ENCODE measurements around the gene SLC2A8. TPM values are rescaled to one million over a fixed set of nuclear protein-coding genes. Genes with fewer than 3 reads are reported as not detected.
A peak's percentile ranks its signal among the peaks of the same experiment; 100 is the strongest.

Gene SLC2A8
- total and polyA plus RNA-seq, 9 donors, result 10.0 to 14.5 (median 12.6) TPM

DNA sequence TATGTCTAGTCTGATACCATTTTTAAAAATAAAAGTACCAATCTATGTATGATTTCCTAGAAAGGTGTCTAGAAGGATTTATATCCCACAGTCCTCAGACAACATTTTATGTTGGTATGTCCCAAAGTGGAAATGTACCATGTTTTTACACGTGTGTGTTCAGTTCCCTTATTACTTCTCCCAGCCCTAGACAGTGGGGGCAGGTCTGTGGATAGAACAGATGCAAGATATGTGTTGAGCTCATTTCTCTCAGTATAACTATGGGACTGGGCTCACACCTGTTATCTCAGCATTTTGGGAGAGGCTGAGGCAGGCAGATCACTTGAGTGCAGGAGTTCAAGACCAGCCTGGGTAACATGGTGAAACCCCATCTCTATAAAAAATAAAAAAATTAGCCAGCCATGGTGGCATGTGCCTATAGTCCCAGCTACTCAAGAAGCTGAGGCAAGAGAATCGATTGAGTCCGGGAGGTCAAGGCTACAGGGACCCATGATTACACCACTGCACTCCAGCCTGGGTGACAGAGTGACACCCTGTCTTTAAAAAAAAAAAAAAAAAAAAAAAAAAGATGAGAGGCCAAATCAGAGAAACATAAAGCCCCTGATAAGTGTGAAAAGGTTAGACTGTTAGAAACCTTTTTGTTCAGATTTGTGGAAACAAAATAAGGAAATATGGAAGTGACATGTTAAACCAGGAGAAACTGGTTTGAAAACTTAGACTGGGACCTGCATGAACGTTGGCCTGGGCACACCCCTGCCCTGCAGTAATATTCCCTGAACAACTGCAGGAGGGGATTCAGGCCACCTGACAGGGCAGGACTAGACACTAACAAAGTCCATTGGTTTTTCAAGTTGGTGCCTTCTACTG lies 7.4 kb upstream of the SLC2A8 start:
- DNase-seq, result no peak

DNA sequence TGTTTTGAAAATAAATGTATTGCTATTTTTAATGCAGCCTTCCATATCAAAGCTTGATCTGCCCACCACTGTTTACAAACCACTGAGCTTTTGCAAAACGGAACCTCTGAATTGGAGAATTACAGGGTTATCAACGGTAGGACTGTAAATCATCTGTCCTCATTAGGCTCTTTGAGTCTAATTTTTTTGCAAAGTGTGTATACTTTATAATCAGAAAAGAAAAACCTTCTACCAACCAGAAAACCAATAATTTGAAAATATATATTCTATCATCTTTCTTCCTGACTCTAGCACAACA lies 6.8 kb upstream of the SLC2A8 start:
- WGBS (ENCODE audit: insufficient coverage), result no CpG with 5 or more reads among the region's 2 CpGs
- H3K4me1 ChIP-seq (ENCODE audit: control insufficient read depth, insufficient read depth, low read length), result no peaks in the 10 kb centered on the region
- H3K27me3 ChIP-seq (ENCODE audit: control insufficient read depth, insufficient read depth, low read length), result no peaks in the 10 kb centered on the region
- H3K9me3 ChIP-seq (replicated peaks; ENCODE audit: control insufficient read depth, low read depth, low read length), result no peaks in the 10 kb centered on the region
- H3K36me3 ChIP-seq (ENCODE audit: control insufficient read depth, insufficient read depth, low read length), result peaks cover 18% of the 10 kb centered on the region
- DNase-seq, result no peak
- no peak overlapping the region for H3K27ac ChIP-seq (ENCODE audit: low read length)
- H3K4me3 ChIP-seq (ENCODE audit: low read length), result no peak overlapping the region

More for the DNA sequence above, 7.4 kb upstream of the SLC2A8 start:
- Histone ChIP-seq H3K27ac (ENCODE audit: low read length) (no peak overlapping the region), H3K27me3 (ENCODE audit: control insufficient read depth, insufficient read depth, low read length) (no peaks in the 10 kb centered on the region), H3K36me3 (ENCODE audit: control insufficient read depth, insufficient read depth, low read length) (peaks cover 18% of the 10 kb centered on the region), H3K9me3 (replicated peaks; ENCODE audit: control insufficient read depth, low read depth, low read length) (no peaks in the 10 kb centered on the region), H3K4me3 (ENCODE audit: low read length) (no peak overlapping the region), H3K4me1 (ENCODE audit: control insufficient read depth, insufficient read depth, low read length) (no peaks in the 10 kb centered on the region)
- WGBS (ENCODE audit: insufficient coverage), result 78% methylated on average over 1 of the region's 4 CpGs

DNA sequence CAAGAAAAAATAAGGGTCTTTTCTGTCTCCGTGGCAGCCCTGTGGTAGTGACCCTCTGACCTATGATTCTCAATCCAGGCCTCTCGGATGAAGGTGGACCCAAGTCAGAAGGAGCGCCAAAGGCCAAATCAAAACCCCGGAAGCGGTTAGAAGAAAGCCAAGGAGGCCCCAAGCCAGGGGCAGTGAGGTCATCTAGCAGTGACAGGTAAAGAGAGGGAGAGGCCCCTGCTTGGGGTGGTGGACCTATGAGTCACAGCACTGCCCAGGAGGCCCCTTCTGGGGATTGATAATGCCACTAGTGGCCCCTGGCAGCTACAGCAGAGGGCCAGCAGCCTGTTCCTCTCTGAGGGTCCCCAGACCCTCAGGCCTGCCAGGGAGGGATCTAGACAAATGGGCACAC lies 6.4 kb upstream of the SLC2A8 start:
- Histone ChIP-seq H3K27ac (ENCODE audit: low read length) (no peak overlapping the region), H3K9me3 (replicated peaks; ENCODE audit: control insufficient read depth, low read depth, low read length) (no peaks in the 10 kb centered on the region), H3K4me1 (ENCODE audit: control insufficient read depth, insufficient read depth, low read length) (no peaks in the 10 kb centered on the region), H3K4me3 (ENCODE audit: low read length) (no peak overlapping the region), H3K36me3 (ENCODE audit: control insufficient read depth, insufficient read depth, low read length) (peaks cover 18% of the 10 kb centered on the region), H3K27me3 (ENCODE audit: control insufficient read depth, insufficient read depth, low read length) (no peaks in the 10 kb centered on the region)
- WGBS (ENCODE audit: insufficient coverage), result 75% methylated on average over 5 of the region's 5 CpGs
- DNase-seq, result no peak

DNA sequence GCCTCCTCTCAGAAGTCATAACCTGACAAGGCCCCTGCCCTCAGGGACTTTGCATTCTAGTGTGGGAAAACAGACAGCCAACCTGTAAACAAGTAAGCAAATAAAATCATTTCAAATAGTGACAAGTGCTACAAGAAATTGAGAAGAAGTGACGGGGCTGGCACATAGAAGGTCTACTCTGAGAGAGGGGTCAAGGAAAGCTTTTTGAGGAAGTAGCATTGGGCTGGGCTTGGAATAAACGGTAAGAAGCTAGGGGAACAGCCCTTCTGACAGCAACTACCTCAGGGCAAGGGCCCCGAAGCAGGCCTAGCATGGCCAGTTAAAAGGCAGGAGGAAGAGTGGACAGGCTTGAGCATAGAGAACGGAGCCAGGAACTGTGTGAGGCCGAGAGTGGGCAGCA lies 4.8 kb upstream of the SLC2A8 start:
- 66% methylated on average over 5 of the region's 5 CpGs for WGBS (ENCODE audit: insufficient coverage)
- no peak overlapping the region for H3K27ac ChIP-seq (ENCODE audit: low read length)
- peaks cover 18% of the 10 kb centered on the region for H3K36me3 ChIP-seq (ENCODE audit: control insufficient read depth, insufficient read depth, low read length)

DNA sequence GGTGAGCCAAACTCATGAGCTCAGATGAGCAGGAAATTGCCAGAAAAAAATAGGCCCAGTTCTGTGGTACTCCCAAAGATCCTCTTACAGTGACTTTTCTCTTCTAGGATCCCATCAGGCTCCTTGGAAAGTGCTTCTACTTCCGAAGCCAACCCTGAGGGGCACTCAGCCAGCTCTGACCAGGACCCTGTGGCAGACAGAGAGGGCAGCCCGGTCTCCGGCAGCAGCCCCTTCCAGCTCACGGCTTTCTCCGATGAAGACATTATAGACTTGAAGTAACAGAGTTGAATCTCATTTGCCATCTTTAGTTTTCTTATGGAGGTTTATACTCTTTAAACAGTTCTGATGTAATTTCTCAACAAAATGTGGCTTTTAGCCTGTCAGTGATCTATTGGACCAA lies 4.0 kb upstream of the SLC2A8 start:
- Histone ChIP-seq H3K4me3 (ENCODE audit: low read length) (no peak overlapping the region), H3K9me3 (replicated peaks; ENCODE audit: control insufficient read depth, low read depth, low read length) (no peaks in the 10 kb centered on the region), H3K27ac (ENCODE audit: low read length) (no peak overlapping the region), H3K36me3 (ENCODE audit: control insufficient read depth, insufficient read depth, low read length) (peaks cover 18% of the 10 kb centered on the region), H3K4me1 (ENCODE audit: control insufficient read depth, insufficient read depth, low read length) (peaks cover 9% of the 10 kb centered on the region), H3K27me3 (ENCODE audit: control insufficient read depth, insufficient read depth, low read length) (no peaks in the 10 kb centered on the region)
- WGBS (ENCODE audit: insufficient coverage), result 78% methylated on average over 4 of the region's 5 CpGs
- no peak for DNase-seq

More for the DNA sequence above, 4.8 kb upstream of the SLC2A8 start:
- DNase-seq, result no peak
- Histone ChIP-seq H3K4me3 (ENCODE audit: low read length) (no peak overlapping the region), H3K9me3 (replicated peaks; ENCODE audit: control insufficient read depth, low read depth, low read length) (no peaks in the 10 kb centered on the region), H3K4me1 (ENCODE audit: control insufficient read depth, insufficient read depth, low read length) (peaks cover 7% of the 10 kb centered on the region), H3K27me3 (ENCODE audit: control insufficient read depth, insufficient read depth, low read length) (no peaks in the 10 kb centered on the region)

DNA sequence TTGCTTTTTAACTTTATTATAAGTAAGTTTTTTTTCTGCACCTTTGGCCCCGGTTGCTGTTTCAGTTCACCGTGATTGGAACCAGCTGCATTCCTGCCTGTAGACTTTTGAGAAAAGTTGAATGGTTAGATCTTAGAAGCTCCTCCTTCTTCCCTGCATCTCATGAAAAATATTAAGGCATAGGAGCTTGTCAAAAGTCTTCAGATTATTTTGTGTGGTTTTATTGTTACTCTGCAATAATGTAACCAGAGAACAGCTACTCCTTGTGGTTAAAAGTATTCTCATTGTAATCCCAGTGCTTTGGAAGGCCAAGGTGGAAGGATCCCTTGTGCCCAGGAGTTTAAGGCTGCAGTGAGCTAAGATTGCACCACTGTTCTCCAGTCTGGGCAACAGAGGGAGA lies 3.3 kb upstream of the SLC2A8 start:
- no CpG with 5 or more reads among the region's 2 CpGs for WGBS (ENCODE audit: insufficient coverage)
- Histone ChIP-seq H3K9me3 (replicated peaks; ENCODE audit: control insufficient read depth, low read depth, low read length) (no peaks in the 10 kb centered on the region), H3K27me3 (ENCODE audit: control insufficient read depth, insufficient read depth, low read length) (no peaks in the 10 kb centered on the region), H3K4me1 (ENCODE audit: control insufficient read depth, insufficient read depth, low read length) (peaks cover 15% of the 10 kb centered on the region), H3K27ac (ENCODE audit: low read length) (no peak overlapping the region), H3K4me3 (ENCODE audit: low read length) (no peak overlapping the region), H3K36me3 (ENCODE audit: control insufficient read depth, insufficient read depth, low read length) (peaks cover 18% of the 10 kb centered on the region)
- no peak for DNase-seq

DNA sequence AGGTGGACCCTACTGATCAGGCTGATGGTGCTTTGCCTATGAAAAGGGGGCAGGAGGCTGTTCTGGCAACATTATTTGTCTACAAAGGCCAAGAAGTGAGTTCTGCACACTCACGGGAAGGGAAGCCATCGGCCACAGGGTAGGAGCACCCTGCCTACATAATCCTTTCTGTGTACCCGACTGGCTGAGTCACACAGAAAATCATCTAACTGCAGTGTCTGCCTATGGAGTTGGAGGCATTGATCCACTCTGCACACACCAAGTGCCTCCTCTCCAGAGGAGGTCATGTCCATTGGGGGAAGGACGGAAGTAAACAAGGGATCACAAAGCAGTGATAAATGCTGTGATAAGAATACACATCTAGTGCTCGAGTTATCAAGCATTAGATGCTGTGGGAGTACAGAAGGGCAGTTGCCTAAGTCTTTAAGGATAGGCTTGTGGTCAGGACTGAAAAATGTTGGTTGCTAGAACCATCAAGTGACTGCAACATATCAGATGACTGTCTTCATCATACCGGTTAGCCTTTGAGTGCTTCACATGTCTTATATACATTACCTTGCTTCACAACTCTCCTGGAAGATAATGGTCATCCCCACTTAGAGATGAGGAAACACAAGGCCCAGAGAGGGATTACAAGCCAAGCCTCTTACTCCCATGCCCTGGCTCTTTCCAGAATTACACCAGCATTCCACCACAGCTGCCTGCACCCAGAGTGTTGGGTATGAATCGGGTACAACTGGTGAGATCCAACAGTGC lies 1.3 kb upstream of the SLC2A8 start:
- WGBS (ENCODE audit: insufficient coverage), result 79% methylated on average over 4 of the region's 7 CpGs
- DNase-seq, result no peak
- H3K27ac ChIP-seq (ENCODE audit: low read length), result peak overlapping the region; percentile 86
- H3K4me1 ChIP-seq (ENCODE audit: control insufficient read depth, insufficient read depth, low read length), result peaks cover 18% of the 10 kb centered on the region
- peaks cover 23% of the 10 kb centered on the region for H3K36me3 ChIP-seq (ENCODE audit: control insufficient read depth, insufficient read depth, low read length)
- no peaks in the 10 kb centered on the region for H3K27me3 ChIP-seq (ENCODE audit: control insufficient read depth, insufficient read depth, low read length)
- H3K9me3 ChIP-seq (replicated peaks; ENCODE audit: control insufficient read depth, low read depth, low read length), result no peaks in the 10 kb centered on the region
- peak overlapping the region; percentile 60 for H3K4me3 ChIP-seq (ENCODE audit: low read length)

DNA sequence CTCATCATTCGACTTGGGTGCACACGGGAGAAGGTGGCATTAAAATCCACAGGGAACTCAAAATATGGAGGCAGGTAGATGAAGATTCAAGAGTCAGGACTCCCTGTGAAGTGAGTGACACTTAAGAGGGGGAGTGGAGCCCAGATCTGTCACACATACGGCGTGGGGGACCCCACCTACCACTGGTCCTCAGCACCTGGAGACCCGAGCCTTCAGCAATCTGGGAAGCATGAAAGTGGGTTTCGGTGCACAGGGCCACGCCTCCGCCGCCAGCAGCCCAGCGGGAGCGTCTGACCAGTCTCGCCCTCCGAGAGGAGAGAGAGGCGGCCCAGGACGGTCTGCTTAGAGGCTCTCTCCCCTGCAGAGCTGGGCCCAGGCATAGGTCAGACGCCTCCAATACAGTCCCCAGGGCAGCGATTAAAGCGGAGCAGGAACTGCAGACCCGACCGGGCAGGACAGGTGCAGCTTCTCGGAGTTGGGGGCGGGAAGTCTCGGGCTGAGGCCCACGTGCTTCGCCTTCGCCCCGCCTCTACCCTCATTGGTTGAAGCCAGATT lies 639 bp upstream of the SLC2A8 start:
- Histone ChIP-seq H3K36me3 (ENCODE audit: control insufficient read depth, insufficient read depth, low read length) (peaks cover 25% of the 10 kb centered on the region), H3K27ac (ENCODE audit: low read length) (peak overlapping the region; percentile 86), H3K9me3 (replicated peaks; ENCODE audit: control insufficient read depth, low read depth, low read length) (no peaks in the 10 kb centered on the region)

DNA sequence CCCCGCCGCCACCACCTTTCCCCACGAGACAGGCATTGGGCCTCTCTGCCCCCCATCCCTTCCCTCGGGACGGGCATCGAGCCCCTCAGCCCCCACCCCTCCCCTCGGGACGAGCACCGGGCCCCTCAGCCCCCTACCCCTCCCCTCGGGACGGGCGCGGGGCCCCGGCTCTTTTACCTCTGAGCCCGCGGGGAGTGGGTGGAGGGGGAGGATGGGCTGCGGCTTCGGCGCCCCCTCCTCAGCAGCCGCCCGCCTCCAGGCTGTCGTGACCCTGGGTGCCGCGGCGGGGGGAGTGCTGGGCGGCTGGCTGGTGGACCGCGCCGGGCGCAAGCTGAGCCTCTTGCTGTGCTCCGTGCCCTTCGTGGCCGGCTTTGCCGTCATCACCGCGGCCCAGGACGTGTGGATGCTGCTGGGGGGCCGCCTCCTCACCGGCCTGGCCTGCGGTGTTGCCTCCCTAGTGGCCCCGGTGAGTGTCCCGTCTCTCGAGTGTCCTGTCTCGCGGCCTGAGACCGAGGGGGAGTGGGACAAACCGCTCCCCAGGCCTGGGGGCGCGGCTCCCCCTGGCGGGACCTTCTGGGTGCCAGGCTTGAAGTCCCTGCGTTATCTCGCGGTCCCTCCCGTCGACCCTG lies 791 bp downstream of the SLC2A8 start:
- H3K4me1 ChIP-seq (ENCODE audit: control insufficient read depth, insufficient read depth, low read length), result peaks cover 18% of the 10 kb centered on the region
- no peaks in the 10 kb centered on the region for H3K27me3 ChIP-seq (ENCODE audit: control insufficient read depth, insufficient read depth, low read length)
- H3K4me3 ChIP-seq (ENCODE audit: low read length), result peak overlapping the region; percentile 58
- no peaks in the 10 kb centered on the region for H3K9me3 ChIP-seq (replicated peaks; ENCODE audit: control insufficient read depth, low read depth, low read length)
- WGBS (ENCODE audit: insufficient coverage), result under 1% methylated on average over 41 of the region's 55 CpGs
- peak; percentile 58 for DNase-seq
- peak overlapping the region; percentile 51 for H3K27ac ChIP-seq (ENCODE audit: low read length)
- peaks cover 27% of the 10 kb centered on the region for H3K36me3 ChIP-seq (ENCODE audit: control insufficient read depth, insufficient read depth, low read length)

More for the DNA sequence above, 639 bp upstream of the SLC2A8 start:
- Histone ChIP-seq H3K27me3 (ENCODE audit: control insufficient read depth, insufficient read depth, low read length) (no peaks in the 10 kb centered on the region), H3K4me3 (ENCODE audit: low read length) (peak overlapping the region; percentile 60), H3K4me1 (ENCODE audit: control insufficient read depth, insufficient read depth, low read length) (peaks cover 18% of the 10 kb centered on the region)
- WGBS (ENCODE audit: insufficient coverage), result 5% methylated on average over 15 of the region's 27 CpGs
- no peak for DNase-seq

DNA sequence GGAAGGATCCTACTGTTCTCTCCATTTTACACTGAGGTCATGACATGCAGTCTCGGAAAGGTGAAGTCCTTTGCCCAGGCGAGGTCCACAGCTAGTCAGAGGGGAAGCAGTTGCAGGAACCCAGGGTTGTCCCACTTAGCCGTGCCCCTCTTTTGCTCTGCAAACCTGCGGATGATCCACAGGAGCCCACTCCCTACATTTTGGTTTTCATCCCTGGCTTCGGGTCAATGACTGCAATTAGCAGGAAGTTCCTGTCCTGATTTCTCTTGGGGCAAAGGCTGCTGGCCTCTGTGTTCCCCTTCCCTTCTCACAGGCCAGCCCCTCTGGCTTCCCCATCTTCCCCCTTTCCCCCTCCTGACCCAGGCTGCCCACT lies 1.3 kb downstream of the SLC2A8 start:
- WGBS (ENCODE audit: insufficient coverage), result 36% methylated on average over 5 of the region's 5 CpGs
- no peak for DNase-seq
- no peaks in the 10 kb centered on the region for H3K9me3 ChIP-seq (replicated peaks; ENCODE audit: control insufficient read depth, low read depth, low read length)
- H3K27ac ChIP-seq (ENCODE audit: low read length), result no peak overlapping the region
- no peaks in the 10 kb centered on the region for H3K27me3 ChIP-seq (ENCODE audit: control insufficient read depth, insufficient read depth, low read length)
- H3K36me3 ChIP-seq (ENCODE audit: control insufficient read depth, insufficient read depth, low read length), result peaks cover 27% of the 10 kb centered on the region
- H3K4me1 ChIP-seq (ENCODE audit: control insufficient read depth, insufficient read depth, low read length), result peaks cover 18% of the 10 kb centered on the region
- peak overlapping the region; percentile 58 for H3K4me3 ChIP-seq (ENCODE audit: low read length)
